HL-60 (cell line): Measurements from ENCODE around the gene MARK2.

Source experiments
- DNase-seq, 2 experiments: peaks; one replicate each; pipeline ENCODE4 v3.0.0-alpha.2; 2010 to 2020; ENCODE audit warnings: low read depth in 1 of 2, low spot score in 1 of 2
- H3K27ac ChIP-seq: fragments of 250-450 bp; sonication (Bioruptor Pico); replicated peaks from 2 replicates; pipeline ENCODE4 v1.5.1; 2020; ENCODE audit warnings: mild to moderate bottlenecking, moderate library complexity
- H3K27me3 ChIP-seq: fragments of 250-450 bp; sonication (Bioruptor Pico); 2 replicates; pipeline ENCODE4 v1.5.1; 2021; ENCODE audit warnings: mild to moderate bottlenecking, moderate library complexity; ENCODE audit not compliant: insufficient read depth, poor library complexity, severe bottlenecking
- H3K4me3 ChIP-seq: replicated peaks from 2 replicates; pipeline ENCODE4 v1.5.1; 2011; ENCODE audit warnings: mild to moderate bottlenecking, control low read depth, low read length; ENCODE audit not compliant: insufficient read depth
- CTCF ChIP-seq: IDR thresholded peaks from one replicate; pipeline ENCODE4 v1.5.1; 2011; ENCODE audit warnings: low read length, control low read depth, inconsistent platforms; ENCODE audit not compliant: insufficient read depth
- GABPA ChIP-seq: IDR thresholded peaks from 2 replicates; pipeline ENCODE4 v1.6.1; 2012; ENCODE audit warnings: low read depth
- POLR2AphosphoS5 ChIP-seq: IDR thresholded peaks from 2 replicates; pipeline ENCODE4 v1.6.1; 2012; ENCODE audit warnings: low read depth
- REST ChIP-seq: IDR thresholded peaks from 2 replicates; pipeline ENCODE4 v1.6.1; 2012; ENCODE audit warnings: low read depth; ENCODE audit not compliant: insufficient replicate concordance
- SPI1 ChIP-seq: IDR thresholded peaks from 2 replicates; pipeline ENCODE4 v1.6.1; 2012; ENCODE audit warnings: low read depth, mild to moderate bottlenecking, borderline replicate concordance
- long read RNA-seq: library from polyadenylated mRNA; unstranded; transcript quantifications from one replicate; pipeline ENCODE4 v2.0.0, GENCODE V29; 2020

MARK2 gene
- long read RNA-seq, partial matches to known transcripts: 0 of 4 reads
- long read RNA-seq, other reads (novel, unspliced or antisense): 4 of 4 reads

GRCh38 chr11:63838678-63839507 is at the start of gene MARK2:
MARK2 (plus strand) TSS chr11:63839110; CDS start chr11:63839507, 397 bp downstream.
- Histone ChIP-seq H3K27ac (peak within 1 kb of the TSS; percentile 86), H3K27me3 (no peaks in the 10 kb centered on the region), H3K4me3 (peak within 1 kb of the TSS; percentile 77)
- no peak; the same call in 1 of the 2 replicates for TF ChIP-seq POLR2AphosphoS5
- no peak for TF ChIP-seq GABPA
- no peak for TF ChIP-seq CTCF
- TF ChIP-seq REST: no peak
- no peak for TF ChIP-seq SPI1
- DNase-seq: peak; percentile 90 to 96

- DNase-seq: no peak
- Histone ChIP-seq H3K27me3 (no peaks in the 10 kb centered on the region), H3K27ac (no peak overlapping the region), H3K4me3 (no peak overlapping the region)
- TF ChIP-seq REST (no peak), GABPA (no peak), CTCF (no peak)
Measured at GRCh38 chr11:63791495-63792167, 47.3 kb upstream of the MARK2 start.

- no peak for DNase-seq
- Histone ChIP-seq H3K27me3 (no peaks in the 10 kb centered on the region), H3K27ac (no peak overlapping the region), H3K4me3 (no peak overlapping the region)
- no peak for TF ChIP-seq CTCF
- no peak for TF ChIP-seq POLR2AphosphoS5
- no peak for TF ChIP-seq GABPA
- TF ChIP-seq SPI1: peak; percentile 14; the same call in 1 of the 2 replicates
- TF ChIP-seq REST: no peak
Measured at GRCh38 chr11:63793161-63793560, 45.7 kb upstream of the MARK2 start.
